IPS-20b (cell line): ENCODE data around the gene TMEM131.
"Not testable (repeated sequence)": the region's sequence is repeated elsewhere in the genome, so short reads cannot be mapped to it uniquely, and the experiment has no call there.

Experiments used
- H3K27ac ChIP-seq: one replicate; pipeline ENCODE4 v1.5.1; 2013; ENCODE audit warnings: low read length
- H3K27me3 ChIP-seq: 2 replicates; pipeline ENCODE4 v1.6.1; 2013; ENCODE audit warnings: mild to moderate bottlenecking, low read length, inconsistent platforms; ENCODE audit not compliant: insufficient read depth
- H3K36me3 ChIP-seq: 2 replicates; pipeline ENCODE4 v1.6.1; 2013; ENCODE audit warnings: low read depth, mild to moderate bottlenecking, inconsistent platforms, low read length, moderate library complexity; ENCODE audit not compliant: insufficient read depth
- H3K4me1 ChIP-seq: 2 replicates; pipeline ENCODE4 v1.6.1; 2013; ENCODE audit warnings: mild to moderate bottlenecking, control low read depth, inconsistent platforms, low read length, moderate library complexity; ENCODE audit not compliant: insufficient read depth
- H3K4me3 ChIP-seq: 2 replicates; pipeline ENCODE4 v1.5.1; 2013; ENCODE audit warnings: mild to moderate bottlenecking, low read length, inconsistent platforms
- H3K9ac ChIP-seq: 2 replicates; pipeline ENCODE4 v1.6.1; 2013; ENCODE audit warnings: low read depth, mild to moderate bottlenecking, inconsistent platforms, low read length, moderate library complexity
- H3K9me3 ChIP-seq: 2 replicates; pipeline ENCODE4 v1.6.1; 2013; ENCODE audit warnings: mild to moderate bottlenecking, low read depth, low read length, inconsistent platforms; ENCODE audit not compliant: insufficient read depth

The TMEM131 gene

GRCh38 chr2:98032086-98032485 is 36.3 kb upstream of the TMEM131 start:
- Histone ChIP-seq H3K9ac (no peak overlapping the region), H3K4me3 (no peak overlapping the region), H3K36me3 (no peaks in the 10 kb centered on the region), H3K27me3 (no peaks in the 10 kb centered on the region), H3K27ac (no peak overlapping the region), H3K9me3 (no peaks in the 10 kb centered on the region), H3K4me1 (peaks cover 4% of the 10 kb centered on the region; the same call in 1 of the 2 replicates)

DNA sequence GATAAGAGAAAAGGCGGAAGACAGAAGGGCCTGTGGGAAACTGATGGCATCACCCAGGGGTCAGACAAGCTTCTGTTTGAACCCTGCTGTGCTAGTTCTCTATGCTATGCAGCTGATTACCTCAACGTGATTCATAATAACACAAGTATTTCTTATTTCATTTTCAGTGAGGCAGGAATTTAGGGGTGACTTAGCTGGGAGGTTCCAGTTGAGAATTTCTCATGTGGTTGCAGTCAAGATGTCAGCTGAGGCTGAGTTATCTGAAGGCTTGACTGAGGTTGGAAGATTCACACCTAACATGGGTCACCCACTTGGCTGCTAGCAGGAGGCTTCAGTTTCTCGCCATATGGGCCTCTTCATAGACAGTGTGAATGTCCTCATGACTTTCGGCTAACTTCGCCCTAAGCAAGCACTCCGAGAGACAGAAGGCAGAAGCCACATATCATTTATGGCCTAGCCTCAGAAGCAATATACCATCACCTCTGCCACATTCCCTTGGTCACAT is 34.0 kb upstream of the TMEM131 start:
- H3K27me3 ChIP-seq = no peaks in the 10 kb centered on the region
- no peak overlapping the region for H3K9ac ChIP-seq
- no peak overlapping the region for H3K27ac ChIP-seq
- no peaks in the 10 kb centered on the region for H3K9me3 ChIP-seq
- H3K4me1 ChIP-seq = 0 out of 2 replicates have a peak, but pooled peaks cover 4% of the 10 kb centered on the region
- no peaks in the 10 kb centered on the region for H3K36me3 ChIP-seq
- H3K4me3 ChIP-seq = no peak overlapping the region

GRCh38 chr2:98028931-98029717 is 33.4 kb upstream of the TMEM131 start:
- H3K27ac ChIP-seq = no peak overlapping the region
- no peaks in the 10 kb centered on the region for H3K9me3 ChIP-seq
- H3K27me3 ChIP-seq = no peaks in the 10 kb centered on the region
- 0 out of 2 replicates have a peak, but pooled peaks cover 4% of the 10 kb centered on the region for H3K4me1 ChIP-seq
- no peaks in the 10 kb centered on the region for H3K36me3 ChIP-seq
- H3K9ac ChIP-seq = no peak overlapping the region
- H3K4me3 ChIP-seq = no peak overlapping the region

DNA sequence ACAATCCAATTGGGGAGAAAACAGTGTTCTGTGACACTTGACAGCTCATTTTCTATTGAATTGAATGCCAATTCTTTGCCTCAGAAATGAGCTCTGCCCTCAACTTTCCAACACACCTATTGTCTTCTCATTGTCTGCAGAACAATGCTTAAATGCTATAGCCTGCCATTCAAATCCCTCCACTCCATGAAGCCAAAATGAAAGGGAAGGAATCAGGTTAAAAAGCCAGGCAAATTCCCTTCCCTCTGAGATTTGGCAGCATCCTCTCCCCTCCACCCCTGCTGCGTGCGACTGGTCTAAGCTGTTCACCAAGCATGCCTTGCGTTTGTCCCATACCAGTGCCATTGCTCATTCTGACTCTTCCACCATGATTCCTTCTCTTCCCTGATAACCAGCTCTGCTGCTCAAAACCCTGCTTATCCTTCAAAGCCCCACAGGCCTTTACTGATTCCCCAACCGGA is 32.4 kb upstream of the TMEM131 start:
- Histone ChIP-seq H3K4me1 (0 out of 2 replicates have a peak, but pooled peaks cover 4% of the 10 kb centered on the region), H3K27me3 (no peaks in the 10 kb centered on the region), H3K4me3 (no peak overlapping the region), H3K27ac (no peak overlapping the region), H3K36me3 (no peaks in the 10 kb centered on the region), H3K9ac (no peak overlapping the region), H3K9me3 (peaks cover 6% of the 10 kb centered on the region; the same call in 1 of the 2 replicates)

DNA sequence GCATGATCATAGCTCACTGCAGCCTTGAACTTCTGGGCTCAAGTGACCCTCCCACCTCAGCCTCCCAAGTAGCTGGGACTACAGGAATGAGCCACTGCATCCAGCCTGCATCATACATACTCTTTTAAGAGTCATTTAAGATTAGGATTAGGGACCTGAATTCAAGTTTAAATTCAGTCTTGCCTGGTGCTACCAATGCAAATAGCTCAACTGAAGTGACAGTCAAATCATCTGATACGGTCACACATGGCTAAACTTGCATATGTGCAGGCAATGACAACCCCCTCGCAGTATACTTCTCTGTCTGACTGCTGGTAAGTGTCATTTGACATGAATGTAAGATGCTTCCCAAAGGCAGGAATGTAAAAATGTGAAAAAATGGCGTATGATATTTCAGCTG is 31.8 kb upstream of the TMEM131 start:
- H3K9me3 ChIP-seq = peaks cover 6% of the 10 kb centered on the region; the same call in 1 of the 2 replicates
- no peaks in the 10 kb centered on the region for H3K27me3 ChIP-seq
- no peak overlapping the region for H3K9ac ChIP-seq
- no peaks in the 10 kb centered on the region for H3K36me3 ChIP-seq
- H3K27ac ChIP-seq = no peak overlapping the region
- no peak overlapping the region for H3K4me3 ChIP-seq
- H3K4me1 ChIP-seq = 0 out of 2 replicates have a peak, but pooled peaks cover 4% of the 10 kb centered on the region

GRCh38 chr2:98026927-98027522 is 31.3 kb upstream of the TMEM131 start:
- Histone ChIP-seq H3K27me3 (no peaks in the 10 kb centered on the region), H3K4me1 (0 out of 2 replicates have a peak, but pooled peaks cover 4% of the 10 kb centered on the region), H3K27ac (no peak overlapping the region), H3K9me3 (peaks cover 6% of the 10 kb centered on the region; the same call in 1 of the 2 replicates), H3K9ac (no peak overlapping the region), H3K36me3 (no peaks in the 10 kb centered on the region), H3K4me3 (no peak overlapping the region)

DNA sequence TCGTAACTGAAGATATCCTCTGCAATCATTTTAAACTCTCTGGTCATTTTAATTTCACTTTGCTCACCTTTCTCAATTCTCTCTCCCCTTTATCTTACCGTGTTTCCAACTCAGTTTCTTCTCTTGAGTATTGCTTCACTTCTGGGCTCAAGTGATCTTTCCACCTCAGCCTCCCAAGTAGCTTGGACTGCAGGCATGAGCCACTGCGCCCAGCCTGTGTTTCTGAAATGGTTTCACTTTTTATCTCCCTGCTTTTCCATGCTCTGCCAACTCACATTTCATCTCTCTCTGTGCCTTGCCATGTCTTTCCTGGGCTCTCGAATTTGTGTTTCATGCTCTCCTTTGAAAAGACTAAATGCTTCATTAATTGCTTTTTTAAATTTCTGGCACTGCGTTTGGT is 30.5 kb upstream of the TMEM131 start:
- no peak overlapping the region for H3K4me3 ChIP-seq
- peaks cover 6% of the 10 kb centered on the region; the same call in 1 of the 2 replicates for H3K9me3 ChIP-seq
- peaks cover 4% of the 10 kb centered on the region; the same call in 1 of the 2 replicates for H3K4me1 ChIP-seq
- no peak overlapping the region for H3K9ac ChIP-seq
- no peak overlapping the region for H3K27ac ChIP-seq
- no peaks in the 10 kb centered on the region for H3K36me3 ChIP-seq
- H3K27me3 ChIP-seq = no peaks in the 10 kb centered on the region

- Histone ChIP-seq H3K4me1 (peaks cover 4% of the 10 kb centered on the region; the same call in 1 of the 2 replicates), H3K9me3 (peaks cover 6% of the 10 kb centered on the region; the same call in 1 of the 2 replicates), H3K27ac (no peak overlapping the region), H3K36me3 (no peaks in the 10 kb centered on the region), H3K27me3 (no peaks in the 10 kb centered on the region), H3K9ac (no peak overlapping the region), H3K4me3 (no peak overlapping the region)
Observed at GRCh38 chr2:98025481-98026037, 29.8 kb upstream of the TMEM131 start.

- not testable (repeated sequence) for H3K27ac ChIP-seq, H3K9me3 ChIP-seq, H3K4me1 ChIP-seq, H3K36me3 ChIP-seq, H3K9ac ChIP-seq, H3K27me3 ChIP-seq, H3K4me3 ChIP-seq
Observed at GRCh38 chr2:98022067-98022466, 26.3 kb upstream of the TMEM131 start.

DNA sequence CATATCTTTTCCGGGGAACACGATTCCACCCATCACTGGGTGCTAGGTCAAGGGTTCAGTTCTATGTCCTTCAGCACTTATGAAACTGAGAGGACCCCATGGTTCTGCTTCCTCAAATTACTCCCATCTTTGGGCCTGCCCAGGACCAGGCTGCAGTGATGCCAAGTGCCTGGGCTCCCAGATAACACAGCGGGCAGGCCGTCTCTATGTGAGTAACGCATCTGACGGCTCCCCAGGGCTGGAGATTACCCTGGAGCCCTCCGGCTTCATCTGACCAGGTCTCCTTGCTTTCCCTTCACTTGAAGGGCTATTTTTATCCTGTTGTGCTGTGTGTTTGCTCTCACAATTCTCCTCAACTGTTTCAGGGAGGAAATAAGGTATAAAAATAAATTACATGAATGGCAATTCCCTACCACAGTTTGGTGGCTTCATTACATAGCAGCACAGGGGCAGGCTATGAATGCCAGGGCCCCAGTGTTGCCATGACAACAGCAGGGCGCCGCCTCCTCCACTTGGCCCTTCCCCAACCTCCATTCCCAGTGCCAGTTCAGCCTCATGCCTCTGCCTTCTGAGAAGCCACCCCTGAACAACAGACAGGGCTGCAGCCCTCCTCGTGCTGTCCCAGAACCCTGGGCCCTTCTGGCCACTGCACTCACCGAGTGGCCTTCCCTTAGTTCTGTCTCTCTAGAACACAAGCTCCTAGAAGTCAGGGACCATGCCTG is 25.4 kb upstream of the TMEM131 start:
- Histone ChIP-seq H3K4me1 (no peaks in the 10 kb centered on the region; the same call in 1 of the 2 replicates), H3K4me3 (no peak overlapping the region), H3K36me3 (no peaks in the 10 kb centered on the region), H3K27me3 (no peaks in the 10 kb centered on the region), H3K9ac (no peak overlapping the region), H3K27ac (no peak overlapping the region), H3K9me3 (peaks cover 6% of the 10 kb centered on the region; the same call in 1 of the 2 replicates)

GRCh38 chr2:98020516-98020915 is 24.8 kb upstream of the TMEM131 start:
- H3K9me3 ChIP-seq = peaks cover 6% of the 10 kb centered on the region; the same call in 1 of the 2 replicates
- no peaks in the 10 kb centered on the region; the same call in 1 of the 2 replicates for H3K4me1 ChIP-seq
- H3K9ac ChIP-seq = no peak overlapping the region
- H3K27ac ChIP-seq = no peak overlapping the region
- no peaks in the 10 kb centered on the region for H3K27me3 ChIP-seq
- no peaks in the 10 kb centered on the region for H3K36me3 ChIP-seq
- H3K4me3 ChIP-seq = no peak overlapping the region
